Prostate gland (tissue), 2 donors: ENCODE data around the gene FAM53B. TPM values are rescaled to one million over a fixed set of nuclear protein-coding genes. Genes with fewer than 3 reads are reported as not detected.

Source experiments
- DNase-seq: peaks from one replicate; pipeline ENCODE4 v3.0.0-alpha.2; 2019; ENCODE audit warnings: low spot score
- H3K27ac ChIP-seq, 2 donors: fragments of 200-600 bp; sonication (generic); 2 replicates each; pipeline ENCODE4 v1.5.1; 2017 to 2019
- H3K27me3 ChIP-seq: fragments of 200-600 bp; sonication (generic); replicated peaks from 2 replicates; pipeline ENCODE4 v1.5.1; 2019; ENCODE audit not compliant: insufficient read depth
- H3K36me3 ChIP-seq, 2 donors: fragments of 200-600 bp; sonication (generic); 1 replicate in 1 of 2; 2 replicates in 1 of 2; pipeline versions ENCODE4 v1.5.1 to v1.8.1; 2017 to 2019
- H3K4me1 ChIP-seq: fragments of 200-600 bp; sonication (generic); replicated peaks from 2 replicates; pipeline ENCODE4 v1.5.1; 2019
- H3K4me3 ChIP-seq, 2 donors: fragments of 200-600 bp; sonication (generic); 2 replicates each; pipeline ENCODE4 v1.5.1; 2017 to 2019
- H3K9me3 ChIP-seq: fragments of 200-600 bp; sonication (generic); 2 replicates; pipeline ENCODE4 v1.5.1; 2017
- CTCF ChIP-seq, 4 experiments: fragments of 200-600 bp in 2 of 4; fragments of 450-650 bp in 2 of 4; sonication (generic) in 2 of 4; IDR thresholded peaks; 1 replicate in 3 of 4; 2 replicates in 1 of 4; pipeline ENCODE4 v1.5.1; 2016 to 2019; ENCODE audit warnings: antibody characterized with exemption in 4 of 4, mild to moderate bottlenecking in 2 of 4, moderate library complexity in 2 of 4
- POLR2A ChIP-seq: fragments of 450-650 bp; IDR thresholded peaks from one replicate; pipeline ENCODE4 v1.6.1; 2016; ENCODE audit warnings: antibody characterized with exemption, mild to moderate bottlenecking
- POLR2AphosphoS5 ChIP-seq: sonication (generic); formaldehyde crosslinking; IDR thresholded peaks from one replicate; pipeline ENCODE4 v1.6.1; 2017; ENCODE audit warnings: antibody characterized with exemption
- WGBS: methylation state at CpG from one replicate; pipeline ENCODE4 v1.1.5; 2018; 5-methylcytosine and 5-hydroxymethylcytosine counted together
- intact Hi-C: fragments of 100-400 bp; cut with DNase I; formaldehyde crosslinking; loops from one replicate; pipeline ENCODE4 v1.14.2; 2022
- total RNA-seq, 2 donors: library from RNA; depleted of rRNA; stranded (reverse); fragments of >200 nt; gene quantifications; one replicate each; pipeline ENCODE4 v1.1.0, GENCODE V29; 2016

The FAM53B gene
- total RNA-seq, 2 donors from 2014 or later, result 28.9 to 101 TPM

GRCh38 chr10:124755581-124755980, 11.4 kb upstream of the FAM53B start:
- H3K27ac ChIP-seq, result no peak overlapping the region
- DNase-seq, result no peak
- H3K27me3 ChIP-seq, result no peaks in the 10 kb centered on the region
- no peaks in the 10 kb centered on the region for H3K36me3 ChIP-seq
- intact Hi-C loops, result no loop called here
- H3K4me3 ChIP-seq, result no peak overlapping the region
- no peaks in the 10 kb centered on the region for H3K9me3 ChIP-seq
- TF ChIP-seq POLR2AphosphoS5 (no peak), POLR2A (no peak)
- H3K4me1 ChIP-seq, result no peaks in the 10 kb centered on the region
- WGBS, result 83% methylated on average over 2 of the region's 2 CpGs

DNA sequence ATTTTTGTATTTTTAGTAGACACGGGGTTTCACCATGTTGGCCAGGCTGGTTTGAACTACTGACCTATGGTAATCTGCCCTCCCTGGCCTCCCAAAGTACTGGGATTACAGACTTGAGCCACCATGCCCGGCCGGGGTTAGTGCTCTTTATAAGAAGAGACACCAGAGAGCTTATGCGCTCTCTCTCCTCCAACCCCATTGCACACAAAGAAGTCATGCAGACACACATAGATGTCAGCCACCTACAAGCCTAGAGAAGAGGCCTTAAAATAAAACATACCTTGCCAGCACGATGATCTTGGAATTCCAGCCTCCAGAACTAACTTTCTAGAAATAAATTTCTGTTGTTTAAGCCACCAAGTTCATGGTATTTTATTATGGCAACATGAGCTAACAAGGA, 10.0 kb upstream of the FAM53B start:
- Histone ChIP-seq H3K36me3 (no peaks in the 10 kb centered on the region), H3K27ac (no peak overlapping the region), H3K27me3 (no peaks in the 10 kb centered on the region), H3K4me1 (no peaks in the 10 kb centered on the region), H3K4me3 (no peak overlapping the region), H3K9me3 (no peaks in the 10 kb centered on the region)
- TF ChIP-seq CTCF (IDR thresholded peaks at IDR 0.05) (no peak), POLR2A (no peak), POLR2AphosphoS5 (no peak)
- intact Hi-C loops, result no loop called here
- DNase-seq, result no peak
- WGBS, result 95% methylated on average over 5 of the region's 5 CpGs

DNA sequence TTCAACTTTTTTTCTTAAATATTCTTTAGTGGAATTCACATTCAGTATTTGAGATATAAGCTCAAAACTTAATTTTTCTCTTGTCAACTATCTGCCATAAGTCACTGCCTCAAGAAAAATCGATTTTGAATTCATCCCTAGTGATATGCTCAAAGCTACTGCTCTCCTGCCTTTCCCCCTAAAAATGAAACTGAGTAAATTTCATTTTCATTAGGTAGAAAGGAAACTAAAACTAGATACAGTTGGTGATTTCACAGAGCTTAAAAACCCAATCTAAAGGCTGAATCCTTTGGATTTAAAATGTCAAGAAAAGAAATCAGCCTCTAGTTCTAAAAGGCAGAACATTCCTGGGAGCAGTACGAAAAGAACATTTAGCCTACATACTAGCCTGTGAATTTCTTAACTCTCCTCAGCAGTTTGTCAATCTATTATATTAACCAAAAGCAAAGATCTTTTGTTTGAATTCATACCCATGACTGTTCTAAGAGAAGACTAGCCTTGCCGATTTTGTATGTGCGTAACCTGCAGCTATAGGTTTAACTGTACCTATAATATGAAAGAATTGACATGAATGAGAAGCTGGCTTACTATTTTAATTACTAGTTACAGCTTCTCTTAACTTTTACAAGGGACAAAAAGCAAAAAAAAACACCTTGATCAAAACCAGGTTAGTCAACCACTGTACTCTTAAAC, 4.9 kb upstream of the FAM53B start:
- Histone ChIP-seq H3K27me3 (no peaks in the 10 kb centered on the region), H3K4me1 (peaks cover 6% of the 10 kb centered on the region), H3K36me3 (no peaks in the 10 kb centered on the region), H3K27ac (no peak overlapping the region), H3K4me3 (no peak overlapping the region), H3K9me3 (no peaks in the 10 kb centered on the region)
- DNase-seq, result no peak
- intact Hi-C loops, result loop anchor here (5.0 kb wide), 1 partner anchor 43 kb away; the partner anchor contains the start of gene EEF1AKMT2
- no peak for TF ChIP-seq POLR2A
- TF ChIP-seq POLR2AphosphoS5, result no peak
- TF ChIP-seq CTCF (IDR thresholded peaks at IDR 0.05), result no peak
- 76% methylated on average over 4 of the region's 4 CpGs for WGBS

DNA sequence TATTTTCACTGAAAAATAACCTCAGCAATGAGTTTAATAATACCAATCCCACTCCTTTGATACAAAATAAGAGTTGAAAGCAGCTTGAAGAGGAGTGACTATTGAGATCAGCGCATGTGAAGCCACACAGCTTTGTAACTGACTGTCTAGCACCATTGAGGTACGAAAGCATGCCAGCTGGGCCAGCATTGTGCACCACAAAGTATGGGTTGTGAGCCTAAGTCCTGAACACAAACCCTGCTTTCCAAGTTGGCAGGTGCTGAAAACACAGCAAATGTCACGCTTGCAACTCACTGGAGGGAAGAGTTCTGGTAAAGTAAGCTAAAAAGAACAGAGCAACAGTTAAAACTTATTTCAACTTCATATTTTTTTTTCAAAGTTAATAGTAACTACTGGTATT, 4.0 kb upstream of the FAM53B start:
- peaks cover 6% of the 10 kb centered on the region for H3K4me1 ChIP-seq
- intact Hi-C loops, result loop anchor here (5.0 kb wide), 1 partner anchor 44 kb away; the partner anchor contains the start of gene EEF1AKMT2
- H3K9me3 ChIP-seq, result no peaks in the 10 kb centered on the region
- no peak overlapping the region for H3K27ac ChIP-seq
- DNase-seq, result no peak
- WGBS, result 77% methylated on average over 3 of the region's 3 CpGs
- no peaks in the 10 kb centered on the region for H3K27me3 ChIP-seq
- no peaks in the 10 kb centered on the region for H3K36me3 ChIP-seq
- TF ChIP-seq POLR2AphosphoS5 (no peak), POLR2A (no peak), CTCF (IDR thresholded peaks at IDR 0.05) (no peak)
- H3K4me3 ChIP-seq, result no peak overlapping the region

DNA sequence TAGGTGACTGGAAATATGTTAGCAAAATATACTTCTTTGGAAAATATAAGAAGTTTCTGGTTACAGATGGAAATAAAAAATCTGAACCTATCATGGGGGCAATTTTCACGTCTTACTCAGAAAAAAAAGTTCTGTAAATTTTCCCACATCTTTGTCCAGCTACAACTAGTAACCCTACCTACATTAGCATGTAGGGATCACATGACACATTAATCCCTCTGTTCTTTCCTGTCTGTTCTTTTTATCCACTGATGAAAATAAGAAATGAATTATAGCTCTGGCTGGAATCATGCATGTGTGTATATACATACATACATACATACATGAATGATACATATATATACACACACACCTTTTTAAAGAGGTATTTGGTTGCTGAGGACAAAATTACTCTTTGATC, 3.6 kb upstream of the FAM53B start:
- TF ChIP-seq POLR2A (no peak), CTCF (IDR thresholded peaks at IDR 0.05) (no peak), POLR2AphosphoS5 (no peak)
- WGBS, result 73% methylated on average over 1 of the region's 1 CpG
- Histone ChIP-seq H3K4me1 (peaks cover 6% of the 10 kb centered on the region), H3K4me3 (no peak overlapping the region), H3K36me3 (no peaks in the 10 kb centered on the region), H3K27me3 (no peaks in the 10 kb centered on the region), H3K27ac (no peak overlapping the region), H3K9me3 (no peaks in the 10 kb centered on the region)
- DNase-seq, result no peak
- intact Hi-C loops, result loop anchor here (5.0 kb wide), 1 partner anchor 45 kb away; the partner anchor contains the start of gene EEF1AKMT2
